AG04450 (cell line): ENCODE measurements around the gene THBS1. TPM values are rescaled to one million over a fixed set of nuclear protein-coding genes. Genes with fewer than 3 reads are reported as not detected.

Experiments used
- CTCF ChIA-PET: fragments of 300-600, 350-600 bp; formaldehyde crosslinking; extraction: SDS; loops from one replicate; lab custom pipeline; 2022; ENCODE audit warnings: antibody characterized with exemption, inconsistent platforms; lab: Charles Lee
- POLR2A ChIA-PET: fragments of 350-600 bp; formaldehyde crosslinking; extraction: SDS; loops from one replicate; lab custom pipeline; 2021; ENCODE audit warnings: antibody characterized with exemption, inconsistent platforms; lab: Yijun Ruan, JAX
- DNase-seq: peaks from one replicate; pipeline ENCODE4 v3.0.0-alpha.2; 2011; ENCODE audit warnings: low read depth, low spot score
- H3K27ac ChIP-seq: one replicate; pipeline ENCODE4 v1.5.1; 2012; ENCODE audit warnings: low read depth, low read length, control low read depth
- H3K27me3 ChIP-seq: one replicate; pipeline ENCODE4 v1.6.0; 2012; ENCODE audit warnings: low read length; ENCODE audit not compliant: control insufficient read depth, insufficient read depth
- H3K4me3 ChIP-seq: 2 replicates; pipeline ENCODE4 v1.5.1; 2011; ENCODE audit warnings: mild to moderate bottlenecking, low read depth, low read length, control low read depth
- H3K9me3 ChIP-seq: 2 replicates; pipeline ENCODE4 v1.5.1; 2012; ENCODE audit warnings: low read length; ENCODE audit not compliant: control insufficient read depth, insufficient read depth
- CTCF ChIP-seq: IDR thresholded peaks from 2 replicates; pipeline ENCODE4 v1.5.1; 2011; ENCODE audit warnings: low read depth, low read length, control low read depth, inconsistent platforms
- polyA plus RNA-seq: library from polyadenylated mRNA; depleted of rRNA; stranded (reverse); fragments of >200 nt; gene quantifications from 2 replicates; pipeline ENCODE4 v1.2.3, GENCODE V29; 2011

THBS1 gene
- polyA plus RNA-seq, 1 experiment = 686 TPM

- DNase-seq = no peak
- Histone ChIP-seq H3K9me3 (no peaks in the 10 kb centered on the region), H3K27me3 (no peaks in the 10 kb centered on the region), H3K4me3 (peak overlapping the region; percentile 99), H3K27ac (peak overlapping the region; percentile 41)
- no peak for TF ChIP-seq CTCF
- CTCF ChIA-PET = interaction anchor here (2.9 kb wide), 1 partner anchor 173 kb away, joined by 14 read pairs; no protein-coding TSS in a partner anchor
- POLR2A ChIA-PET = interaction anchor here (0.6 to 1.7 kb wide), 4 partner anchors 12 to 412 kb away, joined by 3 to 6 read pairs (median 6); no protein-coding TSS in a partner anchor
Observed at GRCh38 chr15:39584266-39584659, 3.4 kb downstream of the THBS1 start.

- no peak for DNase-seq
- H3K27ac ChIP-seq = peak overlapping the region; percentile 31
- CTCF ChIA-PET = interaction anchor here (2.7 to 2.9 kb wide), 2 partner anchors 172 kb away, joined by 10 to 14 read pairs; no protein-coding TSS in a partner anchor
- H3K4me3 ChIP-seq = peak overlapping the region; percentile 99
- no peak for TF ChIP-seq CTCF
- POLR2A ChIA-PET = interaction anchor here (0.6 to 3.3 kb wide), 3 partner anchors 281 to 412 kb away, joined by 3 to 12 read pairs (median 4); no protein-coding TSS in a partner anchor
- H3K27me3 ChIP-seq = no peaks in the 10 kb centered on the region
- H3K9me3 ChIP-seq = no peaks in the 10 kb centered on the region
Observed at GRCh38 chr15:39584662-39585388, 3.9 kb downstream of the THBS1 start.

- CTCF ChIA-PET = interaction anchor here (2.7 kb wide), 1 partner anchor 171 kb away, joined by 10 read pairs; no protein-coding TSS in a partner anchor
- POLR2A ChIA-PET = interaction anchor here (1.5 to 3.3 kb wide), 3 partner anchors 281 to 413 kb away, joined by 4 to 12 read pairs (median 9); no protein-coding TSS in a partner anchor
- H3K9me3 ChIP-seq = no peaks in the 10 kb centered on the region
- peak overlapping the region; percentile 99 for H3K4me3 ChIP-seq
- TF ChIP-seq CTCF = no peak
- H3K27me3 ChIP-seq = no peaks in the 10 kb centered on the region
- peak overlapping the region; percentile 31 for H3K27ac ChIP-seq
- DNase-seq = no peak
Observed at GRCh38 chr15:39585389-39585841, 4.5 kb downstream of the THBS1 start.

- TF ChIP-seq CTCF = no peak
- Histone ChIP-seq H3K27me3 (no peaks in the 10 kb centered on the region), H3K27ac (peak overlapping the region; percentile 12), H3K4me3 (peak overlapping the region; percentile 99), H3K9me3 (no peaks in the 10 kb centered on the region)
- CTCF ChIA-PET = interaction anchor here (0.6 to 2.7 kb wide), 2 partner anchors 171 to 413 kb away, joined by 3 to 10 read pairs; no protein-coding TSS in a partner anchor
- no peak for DNase-seq
- POLR2A ChIA-PET = interaction anchor here (0.6 to 3.3 kb wide), 8 partner anchors 13 to 455 kb away, joined by 3 to 12 read pairs (median 4); no protein-coding TSS in a partner anchor
Observed at GRCh38 chr15:39585871-39586301, 5.0 kb downstream of the THBS1 start.
